Mononuclear cell (primary cell): ENCODE results near the gene TSHZ2. TPM values are rescaled to one million over a fixed set of nuclear protein-coding genes. Genes with fewer than 3 reads are reported as not detected.
"Not testable (repeated sequence)": the region's sequence is repeated elsewhere in the genome, so short reads cannot be mapped to it uniquely, and the experiment has no call there.

ENCODE experiments used
- H3K27me3 ChIP-seq: 2 replicates; pipeline ENCODE4 v1.6.0; 2011; ENCODE audit warnings: low read length, control low read depth; ENCODE audit not compliant: insufficient read depth
- H3K4me1 ChIP-seq: 2 replicates; pipeline ENCODE4 v1.5.1; 2011; ENCODE audit warnings: mild to moderate bottlenecking, low read length, control low read depth; ENCODE audit not compliant: insufficient read depth
- H3K4me3 ChIP-seq: 2 replicates; pipeline ENCODE4 v1.5.1; 2011; ENCODE audit warnings: mild to moderate bottlenecking, low read length, moderate library complexity
- H3K9me3 ChIP-seq: 2 replicates; pipeline ENCODE4 v1.5.1; 2011; ENCODE audit warnings: low read depth, mild to moderate bottlenecking, control low read depth, low read length
- total RNA-seq: library from RNA; depleted of rRNA; stranded (reverse); fragments of >200 nt; gene quantifications from one replicate; pipeline ENCODE4 v1.2.3, GENCODE V29; 2012

TSHZ2 gene
- total RNA-seq, 1 donor: 21.3 TPM

- H3K4me1 ChIP-seq: no peaks in the 10 kb centered on the region
- H3K4me3 ChIP-seq: no peak overlapping the region
- no peaks in the 10 kb centered on the region for H3K9me3 ChIP-seq
- H3K27me3 ChIP-seq: no peaks in the 10 kb centered on the region
Observed at GRCh38 chr20:53364646-53365045, 392.5 kb downstream of the TSHZ2 start.

DNA sequence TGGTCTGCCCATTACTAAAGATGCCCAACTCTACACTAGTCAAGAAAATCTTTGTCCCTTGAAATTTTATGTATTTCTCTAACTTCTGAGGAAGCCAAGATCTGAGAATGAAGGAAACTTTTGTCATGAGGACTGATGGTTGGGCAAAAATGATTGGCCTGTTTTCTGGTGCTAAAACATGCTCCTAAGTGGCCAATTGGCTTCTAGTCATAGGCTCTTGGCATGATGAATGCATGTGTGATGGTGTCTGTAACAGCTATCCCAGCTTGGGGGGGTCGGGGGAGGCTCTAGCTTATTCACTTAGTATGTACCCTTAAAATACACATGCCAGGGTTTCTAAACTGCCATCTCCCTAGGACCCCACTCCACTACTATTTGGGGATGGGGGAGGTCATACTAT lies 392.9 kb downstream of the TSHZ2 start:
- Histone ChIP-seq H3K4me3 (no peak overlapping the region), H3K4me1 (no peaks in the 10 kb centered on the region), H3K27me3 (no peaks in the 10 kb centered on the region), H3K9me3 (no peaks in the 10 kb centered on the region)

DNA sequence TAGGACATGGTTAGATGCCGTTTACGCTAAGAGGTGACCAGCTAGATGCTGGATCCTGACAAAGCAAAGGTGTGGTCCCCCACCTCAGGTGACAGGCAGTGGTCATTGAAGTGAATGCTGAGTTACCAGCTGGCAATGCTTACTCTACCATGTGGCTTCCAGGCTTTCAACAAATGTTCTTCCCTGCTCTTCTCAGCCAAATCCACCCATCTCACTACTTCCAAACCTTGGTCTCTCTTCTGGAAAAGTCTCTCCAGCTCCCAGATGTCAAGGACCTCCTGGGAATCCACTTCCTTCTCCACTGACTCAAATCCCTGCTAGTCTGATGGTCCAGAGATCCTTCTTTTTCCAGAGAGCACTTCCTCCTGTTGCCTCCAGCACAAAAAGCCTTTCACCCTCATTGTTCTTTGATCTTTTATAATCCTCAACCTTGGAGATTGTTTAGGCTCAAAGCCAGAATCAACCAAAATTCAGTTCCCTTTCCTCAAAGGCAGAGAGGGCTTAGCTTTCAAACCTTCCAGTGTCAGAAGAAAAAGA lies 393.4 kb downstream of the TSHZ2 start:
- Histone ChIP-seq H3K9me3 (no peaks in the 10 kb centered on the region), H3K27me3 (no peaks in the 10 kb centered on the region), H3K4me1 (no peaks in the 10 kb centered on the region), H3K4me3 (no peak overlapping the region)

DNA sequence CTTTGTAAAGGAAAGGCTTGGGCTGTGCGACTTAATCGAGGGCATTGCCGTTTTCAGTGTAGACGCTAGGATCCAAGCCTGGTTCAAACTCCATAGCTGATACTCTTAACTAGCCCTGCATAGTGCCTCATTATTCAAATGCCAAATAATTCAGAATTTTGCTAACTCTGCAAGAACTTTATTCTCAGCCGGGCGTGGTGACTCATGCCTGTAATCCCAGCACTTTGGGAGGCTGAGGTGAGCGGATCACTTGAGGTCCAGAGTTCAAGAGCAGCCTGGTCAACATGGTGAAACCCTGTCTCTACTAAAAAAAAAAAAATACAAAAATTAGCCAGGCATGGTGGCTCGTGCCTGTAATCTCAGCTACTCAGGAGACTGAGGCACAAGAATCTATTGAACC lies 394.8 kb downstream of the TSHZ2 start:
- H3K27me3 ChIP-seq, H3K9me3 ChIP-seq, H3K4me3 ChIP-seq, H3K4me1 ChIP-seq: not testable (repeated sequence)

- Histone ChIP-seq H3K27me3 (no peaks in the 10 kb centered on the region), H3K4me3 (no peak overlapping the region), H3K9me3 (no peaks in the 10 kb centered on the region), H3K4me1 (no peaks in the 10 kb centered on the region)
Observed at GRCh38 chr20:53369871-53370270, 397.7 kb downstream of the TSHZ2 start.

DNA sequence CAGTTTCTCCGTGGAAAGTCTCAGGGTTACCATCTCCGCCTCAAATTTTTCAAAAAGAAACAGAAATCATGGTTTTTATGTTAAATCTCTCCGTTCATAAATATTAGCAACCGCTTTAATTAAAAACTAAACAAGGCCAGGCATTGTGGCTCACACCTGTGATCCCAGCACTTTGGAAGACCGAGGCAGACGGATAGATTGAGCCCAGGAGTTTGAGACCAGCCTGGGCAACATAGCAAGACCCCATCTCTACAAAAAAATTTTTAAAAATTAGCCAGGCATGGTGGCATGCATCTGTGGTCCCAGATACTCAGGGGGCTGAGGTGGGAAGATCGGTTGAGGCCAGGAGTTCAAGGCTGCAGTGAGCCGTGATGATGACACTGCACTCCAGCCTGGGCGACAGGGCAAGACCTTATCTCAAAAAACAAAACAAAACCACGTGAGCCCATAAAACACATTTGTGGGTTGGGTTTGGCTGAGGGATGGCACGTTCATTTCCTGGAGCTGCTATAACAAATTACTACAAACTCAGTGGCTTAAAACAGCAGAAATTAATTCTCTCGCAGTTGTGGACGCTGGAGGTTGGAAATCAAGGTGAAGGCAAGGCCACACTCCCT lies 398.3 kb downstream of the TSHZ2 start:
- Histone ChIP-seq H3K27me3 (no peaks in the 10 kb centered on the region), H3K4me3 (no peak overlapping the region), H3K9me3 (no peaks in the 10 kb centered on the region), H3K4me1 (no peaks in the 10 kb centered on the region)

DNA sequence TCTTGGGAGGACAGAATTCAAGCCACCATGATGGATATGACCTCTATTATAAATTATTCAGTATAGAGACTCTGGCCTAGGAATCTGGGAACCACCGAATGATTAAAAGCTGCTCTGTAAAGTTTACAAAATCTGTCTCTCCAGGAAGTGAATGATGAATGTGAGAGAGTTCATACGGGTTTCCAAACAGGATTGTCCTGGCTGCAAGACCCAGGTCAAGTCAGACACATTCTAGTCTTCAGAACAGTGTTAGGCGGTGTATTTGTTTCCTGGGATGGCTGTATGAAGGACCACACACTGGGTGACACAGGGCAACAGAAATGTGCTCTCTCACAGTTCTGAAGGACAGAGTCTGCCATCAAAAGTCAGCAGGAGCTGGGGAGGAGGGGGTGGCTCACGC lies 399.1 kb downstream of the TSHZ2 start:
- no peak overlapping the region for H3K4me3 ChIP-seq
- H3K9me3 ChIP-seq: no peaks in the 10 kb centered on the region
- no peaks in the 10 kb centered on the region for H3K27me3 ChIP-seq
- H3K4me1 ChIP-seq: no peaks in the 10 kb centered on the region

GRCh38 chr20:53376021-53376420 lies 403.9 kb downstream of the TSHZ2 start:
- H3K4me1 ChIP-seq: no peaks in the 10 kb centered on the region
- no peaks in the 10 kb centered on the region for H3K9me3 ChIP-seq

DNA sequence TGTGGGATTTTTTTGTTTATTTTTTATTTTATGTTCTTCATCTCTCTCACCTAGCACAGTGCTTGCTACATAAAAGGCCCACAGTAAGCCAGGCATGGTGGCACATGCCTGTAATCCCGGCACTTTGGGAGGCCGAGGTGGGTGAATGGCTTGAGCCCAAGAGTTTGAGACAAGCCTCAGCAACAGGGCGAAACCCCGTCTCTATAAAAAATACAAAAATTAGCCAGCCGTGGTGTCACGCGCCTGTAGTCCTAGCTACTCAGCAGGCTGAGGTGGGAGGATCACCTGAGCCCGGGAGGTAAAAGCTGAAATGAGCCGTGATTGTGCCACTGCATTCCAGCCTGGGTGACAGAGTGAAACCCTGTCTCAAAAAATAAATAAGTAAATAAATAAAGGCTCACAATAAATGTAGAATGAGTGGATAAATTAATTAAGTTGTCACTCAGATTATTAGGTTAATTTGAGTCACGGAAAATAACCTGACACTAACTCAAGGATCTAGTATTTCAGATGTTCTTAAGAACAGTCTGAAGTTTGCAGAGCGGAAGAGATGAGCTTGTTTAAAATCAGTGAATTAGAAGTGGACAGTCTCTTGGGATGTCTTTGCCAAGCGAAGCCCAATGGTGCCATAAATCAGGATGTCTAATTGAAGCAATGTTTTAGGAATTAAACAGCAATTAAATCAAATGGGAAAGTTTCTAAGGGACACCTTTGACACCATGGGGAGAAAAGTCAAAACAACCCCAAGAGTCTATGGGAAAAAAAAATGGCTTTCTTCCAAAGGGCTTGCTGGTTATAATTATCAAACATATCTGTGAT lies 407.1 kb downstream of the TSHZ2 start:
- Histone ChIP-seq H3K4me1 (no peaks in the 10 kb centered on the region), H3K4me3 (no peak overlapping the region), H3K9me3 (no peaks in the 10 kb centered on the region), H3K27me3 (no peaks in the 10 kb centered on the region)

More at GRCh38 chr20:53376021-53376420, 403.9 kb downstream of the TSHZ2 start:
- no peak overlapping the region for H3K4me3 ChIP-seq
- H3K27me3 ChIP-seq: no peaks in the 10 kb centered on the region

GRCh38 chr20:53379833-53380120 lies 407.6 kb downstream of the TSHZ2 start:
- Histone ChIP-seq H3K4me3 (no peak overlapping the region), H3K4me1 (no peaks in the 10 kb centered on the region), H3K27me3 (no peaks in the 10 kb centered on the region), H3K9me3 (no peaks in the 10 kb centered on the region)

DNA sequence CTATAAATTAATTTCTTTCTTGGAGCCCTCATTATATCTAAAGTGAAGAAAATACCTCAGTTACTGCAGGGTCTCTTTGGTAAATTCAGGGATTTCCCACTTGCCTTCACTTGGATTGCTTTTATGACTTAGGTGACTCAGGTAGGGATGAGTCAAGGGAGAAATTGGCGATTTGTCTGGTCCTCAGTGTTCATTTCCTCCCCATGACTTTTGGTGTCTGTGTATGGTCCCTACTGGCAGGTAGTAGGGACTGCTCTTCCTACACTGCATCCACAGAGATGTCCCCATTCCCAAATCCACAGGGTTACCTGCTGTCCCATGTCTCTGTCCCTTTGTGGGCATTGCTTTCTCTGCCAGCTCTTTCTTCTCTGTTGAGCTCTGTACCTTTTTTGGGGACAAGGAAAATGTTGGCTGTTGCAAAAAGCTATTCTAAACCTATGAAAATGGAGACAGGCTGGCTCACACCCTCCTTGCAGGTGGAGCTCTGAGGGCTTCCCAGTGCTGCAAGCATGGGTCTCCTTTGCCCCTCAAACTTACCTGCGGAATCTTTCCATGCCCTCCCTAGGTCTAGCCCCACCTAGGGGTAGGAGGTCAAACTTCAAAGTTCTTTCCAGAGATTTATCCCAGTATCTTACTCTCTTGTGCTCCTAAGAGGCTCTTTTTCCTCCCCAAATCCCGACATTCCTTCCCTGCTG lies 409.6 kb downstream of the TSHZ2 start:
- H3K4me1 ChIP-seq: no peaks in the 10 kb centered on the region
- no peaks in the 10 kb centered on the region for H3K9me3 ChIP-seq
- H3K27me3 ChIP-seq: no peaks in the 10 kb centered on the region
- no peak overlapping the region for H3K4me3 ChIP-seq

DNA sequence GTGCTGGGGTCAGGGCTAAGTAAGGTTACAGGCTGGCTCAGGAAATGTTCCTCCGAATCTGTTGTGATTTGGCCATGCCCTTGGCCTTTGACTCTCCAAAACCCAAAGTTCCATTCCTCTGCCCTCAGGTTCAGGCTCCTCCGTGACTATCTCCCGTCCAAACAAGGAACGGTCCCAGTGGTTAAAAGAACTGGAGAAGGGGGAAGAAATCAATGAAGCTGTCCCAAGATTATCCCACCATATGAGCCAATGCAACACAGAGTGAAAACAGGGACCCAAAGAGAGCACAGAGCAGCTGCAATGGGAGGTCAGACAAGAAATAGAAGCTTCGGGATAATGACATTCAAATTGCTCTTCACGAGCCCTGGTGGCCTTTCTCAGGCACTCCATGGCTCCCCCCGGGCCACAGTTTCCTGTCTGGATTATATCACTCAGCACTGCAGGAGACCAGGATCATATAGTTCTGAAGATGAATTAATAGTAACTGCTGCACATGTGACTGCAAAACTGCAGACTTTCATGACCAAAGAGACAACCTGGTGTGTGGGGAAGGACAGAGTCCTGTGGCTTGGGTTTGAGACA lies 410.2 kb downstream of the TSHZ2 start:
- Histone ChIP-seq H3K4me3 (no peak overlapping the region), H3K9me3 (no peaks in the 10 kb centered on the region), H3K4me1 (no peaks in the 10 kb centered on the region), H3K27me3 (no peaks in the 10 kb centered on the region)

DNA sequence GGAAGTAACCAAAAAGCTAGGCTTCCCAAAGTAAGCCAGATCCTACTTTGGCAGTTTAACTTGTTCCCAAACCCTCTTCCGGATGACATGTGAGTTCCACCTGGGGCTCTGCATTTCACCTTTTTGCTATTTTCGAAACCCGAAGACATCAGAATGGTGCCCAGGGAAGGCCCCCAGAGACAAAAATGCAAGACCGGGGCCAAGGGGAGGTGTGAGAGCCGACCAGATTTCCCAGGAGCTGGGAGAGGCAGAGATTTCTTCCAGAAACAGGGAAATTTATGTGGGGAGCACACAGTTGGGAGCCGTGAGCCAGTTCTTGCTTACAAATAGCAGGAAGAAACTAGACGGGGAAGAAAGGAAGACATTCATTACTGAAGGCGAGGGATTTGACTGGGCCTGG lies 411.8 kb downstream of the TSHZ2 start:
- no peaks in the 10 kb centered on the region for H3K4me1 ChIP-seq
- H3K9me3 ChIP-seq: no peaks in the 10 kb centered on the region
- H3K4me3 ChIP-seq: no peak overlapping the region
- no peaks in the 10 kb centered on the region for H3K27me3 ChIP-seq

DNA sequence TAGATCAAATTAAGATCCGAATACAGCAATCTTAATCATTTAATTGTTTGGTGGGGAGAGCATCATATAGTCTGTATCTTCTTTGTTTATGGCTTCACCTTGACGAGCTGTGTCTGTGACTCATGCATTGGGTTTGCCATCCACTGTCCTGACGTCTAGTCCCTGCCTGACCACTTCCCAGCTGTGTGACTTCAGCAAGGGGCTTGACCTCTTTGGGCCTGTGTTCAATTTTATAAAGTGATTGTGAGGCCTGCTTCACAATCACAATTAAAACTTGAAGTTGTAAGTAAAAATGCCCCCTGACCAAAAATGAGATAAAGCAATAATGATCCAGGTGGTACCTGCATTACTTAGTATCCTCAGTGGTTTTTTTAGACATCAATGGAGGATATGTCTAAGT lies 412.2 kb downstream of the TSHZ2 start:
- H3K4me3 ChIP-seq: no peak overlapping the region
- no peaks in the 10 kb centered on the region for H3K9me3 ChIP-seq
- no peaks in the 10 kb centered on the region for H3K27me3 ChIP-seq
- no peaks in the 10 kb centered on the region for H3K4me1 ChIP-seq
